Smooth muscle cell (in vitro differentiated cells): ENCODE measurements around the gene DONSON. TPM values are rescaled to one million over a fixed set of nuclear protein-coding genes. Genes with fewer than 3 reads are reported as not detected.
A peak's percentile ranks its signal among the peaks of the same experiment; 100 is the strongest.

Experiments
- DNase-seq: peaks from one replicate; lab custom pipeline; 2025; ENCODE audit not compliant: unreplicated experiment; lab: John Stamatoyannopoulos, UW
- H2AFZ ChIP-seq: fragments of 200-600 bp; sonication (generic); 2 replicates; pipeline ENCODE4 v1.6.0; 2016; ENCODE audit warnings: antibody characterized with exemption, low read depth, mild to moderate bottlenecking
- H3F3A ChIP-seq: fragments of 200-600 bp; sonication (generic); 2 replicates; pipeline ENCODE4 v1.6.0; 2017; ENCODE audit warnings: antibody characterized with exemption, low read depth
- H3K27ac ChIP-seq: fragments of 200-600 bp; sonication (generic); 2 replicates; pipeline ENCODE4 v1.5.1; 2016; ENCODE audit warnings: low read depth, mild to moderate bottlenecking
- H3K27me3 ChIP-seq: fragments of 200-600 bp; sonication (generic); 2 replicates; pipeline ENCODE4 v1.6.1; 2016; ENCODE audit warnings: low read depth, mild to moderate bottlenecking
- H3K36me3 ChIP-seq: fragments of 200-600 bp; sonication (generic); 2 replicates; pipeline ENCODE4 v1.5.1; 2016; ENCODE audit warnings: low read depth
- H3K4me1 ChIP-seq: fragments of 200-600 bp; sonication (generic); 2 replicates; pipeline ENCODE4 v1.5.1; 2016; ENCODE audit warnings: low read depth
- H3K4me2 ChIP-seq: fragments of 200-600 bp; sonication (generic); 2 replicates; pipeline ENCODE4 v1.6.0; 2016; ENCODE audit warnings: mild to moderate bottlenecking
- H3K4me3 ChIP-seq: fragments of 200-600 bp; sonication (generic); 2 replicates; pipeline ENCODE4 v1.5.1; 2016; ENCODE audit warnings: mild to moderate bottlenecking
- H3K79me2 ChIP-seq: fragments of 200-600 bp; sonication (generic); 2 replicates; pipeline ENCODE4 v1.6.0; 2016; ENCODE audit warnings: low read depth, mild to moderate bottlenecking
- H3K9ac ChIP-seq: fragments of 200-600 bp; sonication (generic); 2 replicates; pipeline ENCODE4 v1.6.0; 2016; ENCODE audit warnings: low read depth
- H3K9me3 ChIP-seq: fragments of 200-600 bp; sonication (generic); replicated peaks from 2 replicates; pipeline ENCODE4 v1.5.1; 2016; ENCODE audit warnings: low read depth
- H4K20me1 ChIP-seq: fragments of 200-600 bp; sonication (generic); 2 replicates; pipeline ENCODE4 v1.6.0; 2016; ENCODE audit warnings: low read depth
- CTCF ChIP-seq: fragments of 200-600 bp; sonication (generic); IDR thresholded peaks from 2 replicates; pipeline ENCODE4 v1.5.1; 2017; ENCODE audit warnings: borderline replicate concordance, mild to moderate bottlenecking, antibody characterized with exemption; ENCODE audit not compliant: insufficient read depth, poor library complexity, severe bottlenecking
- WGBS: methylation state at CpG from one replicate; pipeline ENCODE4 v1.1.7; 2016; ENCODE audit warnings: low lambda C conversion rate; 5-methylcytosine and 5-hydroxymethylcytosine counted together
- polyA plus RNA-seq: library from polyadenylated mRNA; unstranded; fragments of >200 nt; fragmentation: Nextera tagmentation; extraction: Ambion mirVana; gene quantifications from 2 replicates; pipeline ENCODE4 v1.2.1, GENCODE V29; 2016
- total RNA-seq: library from RNA; depleted of rRNA; stranded (reverse); fragments of >200 nt; gene quantifications from 2 replicates; pipeline ENCODE4 v1.2.3, GENCODE V29; 2014

DONSON gene
- total and polyA plus RNA-seq, 2 experiments from 2014 or later = 38.0 to 41.7 TPM

DNA sequence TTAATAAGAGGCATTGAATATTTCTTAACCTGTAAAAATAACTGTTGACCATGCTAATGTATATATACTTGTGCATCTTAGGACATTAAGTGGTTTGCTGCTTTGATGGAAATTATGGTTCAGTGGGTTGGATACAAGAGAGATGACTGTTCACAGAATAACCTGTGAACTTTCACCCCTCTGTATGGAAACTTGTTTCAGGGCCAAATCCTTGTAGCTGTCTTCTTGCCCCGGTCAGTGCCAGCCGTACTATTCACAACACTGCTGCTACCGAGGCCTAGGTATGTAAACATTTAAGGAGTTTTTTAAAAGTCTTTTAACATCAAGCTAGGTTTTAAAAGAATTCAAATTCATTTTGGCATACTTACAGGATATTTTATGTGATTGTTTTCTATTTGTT lies 16.1 kb downstream of the DONSON start:
- Histone ChIP-seq H3F3A (peaks cover 51% of the 10 kb centered on the region), H3K9ac (no peak overlapping the region), H3K9me3 (no peaks in the 10 kb centered on the region), H3K4me2 (no peak overlapping the region), H3K4me1 (no peaks in the 10 kb centered on the region), H3K79me2 (peaks cover 24% of the 10 kb centered on the region), H3K27ac (peak overlapping the region; percentile 20), H3K36me3 (peaks cover 35% of the 10 kb centered on the region), H4K20me1 (peaks cover 82% of the 10 kb centered on the region), H3K27me3 (no peaks in the 10 kb centered on the region), H3K4me3 (no peak overlapping the region), H2AFZ (no peak overlapping the region)
- DNase-seq = no peak
- no peak for TF ChIP-seq CTCF
- 95% methylated on average over 3 of the region's 3 CpGs for WGBS

DNA sequence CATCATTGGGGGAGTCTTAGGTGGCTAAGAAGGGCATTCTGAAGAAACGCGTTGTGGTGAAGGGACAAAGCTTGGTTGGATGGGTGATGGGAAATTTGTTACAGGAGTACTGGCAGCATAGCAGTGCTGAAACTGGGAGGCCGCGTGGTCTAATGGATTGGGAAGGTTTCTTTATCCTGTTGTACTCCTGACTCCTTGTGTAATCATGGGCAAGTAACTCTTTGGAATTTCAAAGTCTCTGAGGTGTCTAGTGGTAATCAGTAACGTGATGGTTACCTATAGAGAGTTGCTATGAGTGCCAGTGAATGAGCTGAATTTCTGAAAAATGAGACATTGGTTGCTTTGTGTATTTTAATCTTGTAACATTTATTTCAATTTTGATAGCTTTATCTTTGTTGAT lies 18.5 kb downstream of the DONSON start:
- TF ChIP-seq CTCF = no peak
- H3K4me1 ChIP-seq = no peaks in the 10 kb centered on the region
- no peaks in the 10 kb centered on the region for H3K9me3 ChIP-seq
- 94% methylated on average over 5 of the region's 5 CpGs for WGBS
- H3K79me2 ChIP-seq = peaks cover 43% of the 10 kb centered on the region
- no peak overlapping the region for H2AFZ ChIP-seq
- peaks cover 52% of the 10 kb centered on the region for H3F3A ChIP-seq
- peaks cover 91% of the 10 kb centered on the region for H4K20me1 ChIP-seq
- H3K9ac ChIP-seq = no peak overlapping the region
- no peak overlapping the region for H3K4me3 ChIP-seq
- no peak overlapping the region for H3K4me2 ChIP-seq
- H3K36me3 ChIP-seq = peaks cover 33% of the 10 kb centered on the region
- H3K27ac ChIP-seq = no peak overlapping the region
- no peaks in the 10 kb centered on the region for H3K27me3 ChIP-seq
- no peak for DNase-seq

GRCh38 chr21:33568448-33568847 lies 20.0 kb downstream of the DONSON start:
- Histone ChIP-seq H4K20me1 (peaks cover 93% of the 10 kb centered on the region), H3K4me3 (no peak overlapping the region), H3K79me2 (peaks cover 58% of the 10 kb centered on the region), H3K4me2 (no peak overlapping the region), H3K27me3 (no peaks in the 10 kb centered on the region), H3K27ac (peak overlapping the region; percentile 23), H3K9me3 (no peaks in the 10 kb centered on the region), H2AFZ (no peak overlapping the region), H3F3A (peaks cover 50% of the 10 kb centered on the region), H3K4me1 (no peaks in the 10 kb centered on the region), H3K9ac (no peak overlapping the region), H3K36me3 (peaks cover 23% of the 10 kb centered on the region)
- 99% methylated on average over 2 of the region's 2 CpGs for WGBS
- DNase-seq = no peak
- no peak for TF ChIP-seq CTCF

- H3K9ac ChIP-seq = no peak overlapping the region
- no peak overlapping the region for H3K4me2 ChIP-seq
- peaks cover 93% of the 10 kb centered on the region for H4K20me1 ChIP-seq
- H3K4me1 ChIP-seq = no peaks in the 10 kb centered on the region
- no peak for DNase-seq
- 84% methylated on average over 6 of the region's 6 CpGs for WGBS
- peaks cover 63% of the 10 kb centered on the region for H3K79me2 ChIP-seq
- no peaks in the 10 kb centered on the region for H3K27me3 ChIP-seq
- no peak for TF ChIP-seq CTCF
- no peak overlapping the region for H3K4me3 ChIP-seq
- no peaks in the 10 kb centered on the region for H3K9me3 ChIP-seq
- peak overlapping the region; percentile 23 for H3K27ac ChIP-seq
- H3F3A ChIP-seq = peaks cover 45% of the 10 kb centered on the region
- H2AFZ ChIP-seq = no peak overlapping the region
- peaks cover 18% of the 10 kb centered on the region for H3K36me3 ChIP-seq
These were observed 20.6 kb downstream of the DONSON start for GRCh38 chr21:33567914-33568313.
